NCI-H187 treated with DMSO at 0.1 percent for 48 hours (cell line): ENCODE data around the gene THOC3.
"Not testable (repeated sequence)": the region's sequence is repeated elsewhere in the genome, so short reads cannot be mapped to it uniquely, and the experiment has no call there.

Experiments
- DNase-seq: peaks from one replicate; lab custom pipeline; 2025; lab: John Stamatoyannopoulos, UW

THOC3 gene, protein sequence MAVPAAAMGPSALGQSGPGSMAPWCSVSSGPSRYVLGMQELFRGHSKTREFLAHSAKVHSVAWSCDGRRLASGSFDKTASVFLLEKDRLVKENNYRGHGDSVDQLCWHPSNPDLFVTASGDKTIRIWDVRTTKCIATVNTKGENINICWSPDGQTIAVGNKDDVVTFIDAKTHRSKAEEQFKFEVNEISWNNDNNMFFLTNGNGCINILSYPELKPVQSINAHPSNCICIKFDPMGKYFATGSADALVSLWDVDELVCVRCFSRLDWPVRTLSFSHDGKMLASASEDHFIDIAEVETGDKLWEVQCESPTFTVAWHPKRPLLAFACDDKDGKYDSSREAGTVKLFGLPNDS

GRCh38 chr5:175967471-175968372, at the start of gene THOC3:
TSS of gene THOC3 (minus strand) at chr5:175968315. CDS start at chr5:175968208, 107 bp downstream.
- not testable (repeated sequence) for DNase-seq

DNA sequence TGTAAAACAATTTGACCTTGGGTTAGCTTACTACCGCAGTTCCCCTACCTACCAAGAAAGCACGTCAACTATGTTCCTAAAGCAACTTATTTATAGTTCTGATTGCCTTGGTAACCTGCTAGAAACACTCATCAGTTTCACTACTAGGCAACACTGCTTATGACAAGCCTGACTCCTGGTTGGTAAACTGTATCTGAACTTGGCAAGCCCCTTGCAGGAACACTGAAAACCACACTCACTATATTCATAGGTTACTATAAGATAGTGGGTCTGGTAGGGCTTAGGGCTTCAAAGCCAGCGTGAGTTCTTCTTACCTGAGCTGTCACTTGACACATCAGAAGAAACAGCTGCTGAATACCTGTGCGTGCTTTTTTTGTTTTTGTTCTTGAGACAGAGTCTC, 49.2 kb upstream of the THOC3 start:
- not testable (repeated sequence) for DNase-seq

- not testable (repeated sequence) for DNase-seq
Observed at GRCh38 chr5:176014360-176014759, 46.2 kb upstream of the THOC3 start.

- DNase-seq = not testable (repeated sequence)
Observed at GRCh38 chr5:176011088-176011487, 43.0 kb upstream of the THOC3 start.

- DNase-seq = not testable (repeated sequence)
Observed at GRCh38 chr5:176010202-176010601, 42.1 kb upstream of the THOC3 start.

DNA sequence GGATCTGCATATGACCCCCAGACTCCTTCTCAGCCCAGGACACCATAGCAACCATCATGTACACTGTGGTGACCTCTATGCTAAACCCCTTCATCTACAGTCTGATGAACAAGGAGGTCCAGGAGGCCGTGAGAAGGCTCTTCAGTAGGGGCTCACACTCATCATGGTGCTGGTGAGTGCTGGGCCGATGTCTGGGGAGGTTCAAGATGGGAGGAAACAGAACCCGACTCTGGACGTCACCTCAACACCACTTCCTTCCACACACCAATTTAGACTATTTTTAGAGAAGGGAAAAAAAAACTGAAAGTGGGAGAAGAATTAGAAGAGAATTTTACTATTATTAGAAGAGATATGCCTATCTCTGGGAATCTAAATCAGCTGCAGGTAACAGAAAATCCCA, 39.1 kb upstream of the THOC3 start:
- not testable (repeated sequence) for DNase-seq

DNA sequence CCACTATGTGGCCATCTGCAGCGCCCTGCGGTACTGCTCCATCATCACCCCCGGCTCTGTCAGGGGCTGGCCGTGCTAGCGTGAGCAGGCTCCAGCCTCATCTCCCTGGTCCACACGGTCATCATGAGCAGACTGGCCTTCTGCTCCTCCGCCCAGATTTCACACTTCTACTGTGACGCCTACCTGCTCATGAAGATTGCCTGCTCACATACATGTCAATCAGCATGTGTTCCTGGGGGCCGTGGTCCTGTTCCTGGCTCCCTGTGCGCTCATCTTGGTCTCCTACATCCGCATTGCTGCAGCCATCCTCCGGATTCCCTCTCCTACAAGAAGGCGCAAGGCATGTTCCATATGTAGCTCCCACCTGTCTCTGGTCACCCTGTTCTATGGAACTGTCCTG, 38.7 kb upstream of the THOC3 start:
- not testable (repeated sequence) for DNase-seq

GRCh38 chr5:175997979-175998378, 29.9 kb upstream of the THOC3 start:
- DNase-seq = not testable (repeated sequence)

DNA sequence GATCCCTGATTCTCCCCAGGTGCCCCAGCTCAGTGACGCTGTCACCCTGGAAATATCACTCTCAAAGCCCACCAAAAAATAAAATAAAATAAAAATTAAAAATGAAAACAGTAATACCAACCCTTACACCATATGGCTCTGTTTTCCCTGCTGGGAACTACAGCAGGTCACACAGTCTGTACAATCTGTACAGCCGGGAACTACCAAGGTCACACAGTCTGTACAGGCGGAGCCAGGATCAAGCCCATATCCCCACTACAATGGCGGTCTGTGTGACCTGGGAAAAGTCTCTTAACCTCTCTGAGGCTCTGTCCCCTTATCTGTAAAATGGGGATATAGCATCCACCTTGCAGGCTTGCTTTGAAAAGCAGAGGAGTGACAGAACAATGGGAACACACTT, 29.4 kb upstream of the THOC3 start:
- not testable (repeated sequence) for DNase-seq

DNA sequence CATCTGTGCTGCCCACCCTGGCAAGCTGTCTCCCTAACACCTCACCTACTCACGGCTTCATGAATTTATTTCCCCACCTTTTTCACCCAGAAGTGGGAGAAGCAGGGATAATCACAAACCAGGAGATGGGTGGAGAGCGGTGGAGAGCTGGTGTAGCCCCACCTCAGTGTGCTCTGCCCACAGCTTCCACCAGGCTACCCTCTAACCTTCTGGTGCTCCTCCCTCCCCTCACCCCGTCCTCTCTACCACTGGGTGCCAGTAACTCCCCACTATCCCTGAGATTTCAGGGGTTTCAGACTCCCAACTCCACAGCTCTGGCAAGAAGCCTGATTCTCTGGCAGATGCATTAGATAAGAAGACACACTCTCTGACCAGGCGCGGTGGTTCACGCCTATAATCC, 28.7 kb upstream of the THOC3 start:
- DNase-seq = not testable (repeated sequence)

- not testable (repeated sequence) for DNase-seq
Observed at GRCh38 chr5:175995506-175995905, 27.4 kb upstream of the THOC3 start.

GRCh38 chr5:175979371-175979995, 11.4 kb upstream of the THOC3 start:
- not testable (repeated sequence) for DNase-seq

- not testable (repeated sequence) for DNase-seq
Observed at GRCh38 chr5:175968381-175968780, 266 bp upstream of the THOC3 start.

DNA sequence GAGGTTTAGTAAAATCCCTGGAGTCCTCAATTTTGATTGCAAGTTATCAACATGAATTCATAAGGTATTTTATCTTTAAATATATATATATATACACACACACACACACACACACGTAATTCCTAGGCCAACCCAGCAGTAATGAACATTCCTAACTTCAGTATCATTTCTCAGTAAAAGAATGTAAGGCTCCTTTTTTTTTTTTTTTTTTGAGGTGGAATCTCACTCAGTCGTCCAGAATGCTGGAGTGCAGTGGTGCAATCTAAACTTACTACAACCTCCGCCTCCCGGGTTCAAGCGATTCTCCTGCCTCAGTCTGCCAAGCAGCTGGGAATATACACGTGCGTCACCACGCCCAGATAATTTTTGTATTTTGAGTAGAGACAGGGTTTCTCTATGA, 5.8 kb downstream of the THOC3 start:
- not testable (repeated sequence) for DNase-seq

DNA sequence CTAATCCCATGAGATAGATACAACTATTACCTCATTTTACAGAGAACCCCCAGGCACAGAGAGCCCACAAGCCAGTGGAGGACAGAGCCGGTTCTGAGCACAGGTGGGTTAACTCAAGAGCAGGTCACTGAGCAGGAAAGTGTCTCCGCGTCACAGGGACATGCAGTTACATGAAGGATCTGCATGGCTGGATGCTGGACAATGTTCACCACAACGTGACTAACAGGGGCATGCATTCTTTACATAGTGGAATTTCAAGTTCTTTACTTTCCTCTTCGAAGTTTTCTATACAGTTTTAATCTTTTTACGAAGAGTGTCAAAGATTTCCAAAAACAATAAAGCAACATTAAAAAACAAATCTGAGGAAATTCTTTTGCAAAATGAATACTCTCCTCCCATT, 7.9 kb downstream of the THOC3 start:
- not testable (repeated sequence) for DNase-seq

- not testable (repeated sequence) for DNase-seq
Observed at GRCh38 chr5:175958515-175958914, 9.6 kb downstream of the THOC3 start.

GRCh38 chr5:175954107-175954506, 14.0 kb downstream of the THOC3 start:
- not testable (repeated sequence) for DNase-seq

DNA sequence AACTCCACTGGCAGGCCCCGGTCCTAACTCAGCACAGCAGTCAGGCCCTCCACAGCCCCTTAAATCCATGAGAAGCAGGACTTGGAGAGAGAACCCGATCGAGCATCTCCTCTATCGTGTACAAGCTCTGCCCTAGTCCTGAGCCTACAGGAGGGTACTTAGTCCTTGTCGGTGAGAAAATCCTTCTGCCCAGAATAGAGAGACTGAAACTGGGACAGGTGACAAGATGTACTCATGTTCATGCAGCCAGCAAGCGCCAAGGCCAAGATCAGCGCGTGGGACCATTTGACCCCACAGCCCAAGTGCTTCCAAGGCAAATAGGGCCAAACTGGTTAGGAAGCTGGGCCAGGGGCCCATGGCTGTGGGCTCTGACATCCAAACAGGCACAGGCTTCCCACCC, 15.3 kb downstream of the THOC3 start:
- not testable (repeated sequence) for DNase-seq

DNA sequence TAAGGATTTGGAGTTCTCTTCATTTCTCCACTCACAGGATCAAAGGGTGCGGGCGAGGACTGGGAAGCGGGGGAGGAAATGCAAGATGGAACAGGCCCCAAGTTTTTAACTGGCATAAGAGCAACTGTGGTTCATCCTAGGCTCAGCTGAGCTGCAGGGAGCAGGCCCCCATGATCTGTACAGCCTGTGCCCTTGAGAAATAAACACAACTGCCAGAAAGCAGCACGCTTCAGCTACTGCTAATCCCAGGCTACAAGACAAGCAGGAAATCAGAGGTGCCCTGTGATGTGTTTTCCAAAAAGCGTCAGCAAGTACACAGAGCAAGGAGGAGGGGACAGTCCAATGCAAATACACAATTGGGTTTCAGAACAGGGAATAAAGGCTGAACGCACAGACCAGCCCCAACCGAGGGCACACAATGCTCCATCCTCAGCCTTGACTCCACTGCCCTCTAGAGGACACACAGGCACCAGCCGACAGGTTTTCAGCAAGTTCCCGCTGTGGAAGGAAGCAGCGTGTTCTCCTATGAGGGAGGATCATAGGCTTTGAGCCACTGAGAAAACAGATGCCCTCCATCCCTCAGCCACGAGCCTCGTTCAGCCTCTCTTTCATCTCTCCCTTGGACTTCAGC, 16.7 kb downstream of the THOC3 start:
- not testable (repeated sequence) for DNase-seq

DNA sequence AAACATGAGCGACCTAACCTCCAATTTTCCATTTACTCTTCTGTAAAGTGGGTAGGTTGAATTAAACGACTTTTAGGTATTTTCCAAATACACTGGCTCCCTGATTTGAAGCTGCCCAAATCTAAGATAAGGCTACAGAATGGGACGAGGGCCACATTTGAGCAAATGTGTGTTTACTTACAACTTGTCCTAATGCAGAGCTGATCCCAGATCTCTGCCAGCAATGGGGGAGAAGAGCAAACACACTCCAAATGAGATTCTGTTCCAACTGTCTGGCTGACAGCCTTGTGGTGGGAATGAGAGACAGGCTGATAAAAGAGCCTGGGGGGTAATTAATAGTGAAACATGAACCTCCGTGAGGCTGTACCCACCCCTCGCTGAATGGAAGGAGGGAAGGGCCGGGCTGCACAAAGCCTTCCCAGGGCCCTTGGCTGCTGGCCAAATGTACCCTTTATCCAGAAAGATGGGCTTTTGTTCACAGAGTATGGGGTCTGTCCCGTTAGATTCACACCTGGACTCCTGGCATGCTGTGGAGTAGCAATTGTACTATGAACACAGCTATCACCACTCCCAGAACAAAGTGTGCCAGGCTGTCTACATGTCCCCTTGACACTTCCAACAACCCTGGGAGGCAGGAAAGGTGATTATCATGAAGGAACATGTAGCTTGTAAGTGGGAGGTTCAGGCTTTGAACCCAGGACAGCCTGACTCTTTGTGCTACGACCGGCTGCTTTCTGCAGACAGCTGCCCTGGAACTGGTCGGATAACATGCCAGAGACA, 19.6 kb downstream of the THOC3 start:
- not testable (repeated sequence) for DNase-seq

DNA sequence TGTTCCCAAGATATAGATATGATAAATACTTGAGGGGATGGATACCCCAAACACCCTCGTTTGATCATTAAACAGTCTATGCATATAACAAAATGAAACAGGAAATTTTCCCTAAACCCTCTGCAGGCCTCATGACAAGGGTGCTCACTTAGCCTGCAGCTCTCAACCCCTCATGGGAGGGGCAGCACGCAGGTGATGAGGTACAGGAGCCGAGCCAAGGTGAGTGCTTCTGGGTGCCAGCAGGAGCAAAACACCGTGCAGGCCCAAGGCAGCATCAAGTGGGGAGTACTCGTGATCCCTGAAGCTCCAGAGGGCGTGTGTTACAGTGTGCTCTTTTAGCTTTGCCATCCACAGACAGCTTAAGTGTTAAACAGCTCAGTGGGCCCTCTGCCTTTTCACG, 24.9 kb downstream of the THOC3 start:
- not testable (repeated sequence) for DNase-seq
